ENCODE measurements around the gene POLR1A.

The POLR1A gene

GRCh38 chr2:86012007-86012712, 93.5 kb downstream of the POLR1A start:
- TF ChIP-seq EZH2phosphoT487 (IDR thresholded peaks at IDR 0.05; ENCODE audit: borderline replicate concordance) (no peak), CTCF (conservative IDR thresholded peaks at IDR 0.05; ENCODE audit: low read length) (no peak)
- Histone ChIP-seq H3K9me2 (replicated peaks; ENCODE audit: low read depth, low read length) (no peaks in the 10 kb centered on the region), H3F3A (ENCODE audit: low read depth) (no peaks in the 10 kb centered on the region)

GRCh38 chr2:86011449-86011941, 94.2 kb downstream of the POLR1A start:
- no peak overlapping the region for H3K4me2 ChIP-seq (ENCODE audit: low read depth, low read length, poor library complexity, severe bottlenecking)
- H3F3A ChIP-seq (ENCODE audit: low read depth), result no peaks in the 10 kb centered on the region

More at GRCh38 chr2:86012007-86012712, 93.5 kb downstream of the POLR1A start:
- no peaks in the 10 kb centered on the region for H3K79me2 ChIP-seq (ENCODE audit: insufficient read depth, low read length)
- H3K4me2 ChIP-seq (ENCODE audit: low read depth, low read length, poor library complexity, severe bottlenecking), result peak overlapping the region; percentile 1
- H3K4me3 ChIP-seq (ENCODE audit: low read length, poor library complexity, severe bottlenecking), result no peak overlapping the region
- no peaks in the 10 kb centered on the region for H3K27me3 ChIP-seq (ENCODE audit: insufficient read depth, low read length, poor library complexity, severe bottlenecking)
- no peaks in the 10 kb centered on the region for H3K36me3 ChIP-seq (ENCODE audit: insufficient read depth, low read length)
- H2AFZ ChIP-seq (ENCODE audit: low read length), result no peak overlapping the region
- peak overlapping the region; percentile 10 for H3K9ac ChIP-seq (ENCODE audit: low read depth, low read length, poor library complexity, severe bottlenecking)
- H3K4me1 ChIP-seq (ENCODE audit: insufficient read depth, low read length, poor library complexity, severe bottlenecking), result peaks cover 33% of the 10 kb centered on the region
- no peaks in the 10 kb centered on the region; the same call in 1 of the 2 replicates for H3K9me3 ChIP-seq (ENCODE audit: insufficient read depth, low read depth, low read length)
- H4K20me1 ChIP-seq (ENCODE audit: insufficient read depth, low read length, poor library complexity, severe bottlenecking), result no peaks in the 10 kb centered on the region

GRCh38 chr2:86010083-86010482, 95.6 kb downstream of the POLR1A start:
- Histone ChIP-seq H4K20me1 (ENCODE audit: insufficient read depth, low read length, poor library complexity, severe bottlenecking) (no peaks in the 10 kb centered on the region), H3K4me3 (ENCODE audit: low read length, poor library complexity, severe bottlenecking) (no peak overlapping the region), H3K79me2 (ENCODE audit: insufficient read depth, low read length) (no peaks in the 10 kb centered on the region), H3K4me1 (ENCODE audit: insufficient read depth, low read length, poor library complexity, severe bottlenecking) (peaks cover 33% of the 10 kb centered on the region), H3K9me2 (replicated peaks; ENCODE audit: low read depth, low read length) (no peaks in the 10 kb centered on the region), H3K36me3 (ENCODE audit: insufficient read depth, low read length) (no peaks in the 10 kb centered on the region), H3K9me3 (ENCODE audit: insufficient read depth, low read depth, low read length) (peaks cover 7% of the 10 kb centered on the region; the same call in 1 of the 2 replicates), H3K27me3 (ENCODE audit: insufficient read depth, low read length, poor library complexity, severe bottlenecking) (no peaks in the 10 kb centered on the region), H3K4me2 (ENCODE audit: low read depth, low read length, poor library complexity, severe bottlenecking) (no peak overlapping the region), H2AFZ (ENCODE audit: low read length) (peak overlapping the region; percentile 58; the same call in 1 of the 2 replicates), H3F3A (ENCODE audit: low read depth) (no peaks in the 10 kb centered on the region), H3K9ac (ENCODE audit: low read depth, low read length, poor library complexity, severe bottlenecking) (no peak overlapping the region)
- no peak for TF ChIP-seq CTCF (conservative IDR thresholded peaks at IDR 0.05; ENCODE audit: low read length)
- no peak for TF ChIP-seq EZH2phosphoT487 (IDR thresholded peaks at IDR 0.05; ENCODE audit: borderline replicate concordance)

More at GRCh38 chr2:86011449-86011941, 94.2 kb downstream of the POLR1A start:
- Histone ChIP-seq H3K36me3 (ENCODE audit: insufficient read depth, low read length) (no peaks in the 10 kb centered on the region), H3K9me2 (replicated peaks; ENCODE audit: low read depth, low read length) (no peaks in the 10 kb centered on the region), H3K27me3 (ENCODE audit: insufficient read depth, low read length, poor library complexity, severe bottlenecking) (no peaks in the 10 kb centered on the region), H3K9ac (ENCODE audit: low read depth, low read length, poor library complexity, severe bottlenecking) (peak overlapping the region; percentile 10), H3K9me3 (ENCODE audit: insufficient read depth, low read depth, low read length) (peaks cover 1% of the 10 kb centered on the region; the same call in 1 of the 2 replicates), H2AFZ (ENCODE audit: low read length) (no peak overlapping the region; the same call in 1 of the 2 replicates), H3K4me3 (ENCODE audit: low read length, poor library complexity, severe bottlenecking) (no peak overlapping the region), H3K4me1 (ENCODE audit: insufficient read depth, low read length, poor library complexity, severe bottlenecking) (peaks cover 33% of the 10 kb centered on the region), H4K20me1 (ENCODE audit: insufficient read depth, low read length, poor library complexity, severe bottlenecking) (no peaks in the 10 kb centered on the region), H3K79me2 (ENCODE audit: insufficient read depth, low read length) (no peaks in the 10 kb centered on the region)
- no peak for TF ChIP-seq CTCF (conservative IDR thresholded peaks at IDR 0.05; ENCODE audit: low read length)
- no peak for TF ChIP-seq EZH2phosphoT487 (IDR thresholded peaks at IDR 0.05; ENCODE audit: borderline replicate concordance)

Measured in Loucy (cell line).